ENCODE data around the gene PLEKHA6.

DNA sequence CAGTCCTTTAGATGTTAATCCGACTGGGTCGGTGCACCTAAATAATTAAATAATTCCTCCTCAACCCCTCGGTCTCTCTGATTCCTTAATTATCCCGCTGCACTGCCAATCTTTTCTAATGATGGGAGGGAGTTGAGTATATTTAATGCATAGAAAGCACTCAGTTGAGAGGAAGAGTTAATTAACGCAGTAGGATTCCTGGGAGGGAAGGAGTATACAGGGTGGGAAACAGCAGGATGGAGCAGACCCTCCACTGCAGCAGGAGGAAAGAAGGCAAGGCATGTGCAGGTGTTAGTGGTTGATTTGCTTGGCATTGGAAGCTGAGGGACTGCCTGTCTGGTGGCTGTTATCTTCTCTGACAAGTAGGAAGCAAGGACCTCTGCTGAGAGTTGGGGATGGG lies 183.7 kb downstream of the PLEKHA6 start:
- TF ChIP-seq, protein P1, sequence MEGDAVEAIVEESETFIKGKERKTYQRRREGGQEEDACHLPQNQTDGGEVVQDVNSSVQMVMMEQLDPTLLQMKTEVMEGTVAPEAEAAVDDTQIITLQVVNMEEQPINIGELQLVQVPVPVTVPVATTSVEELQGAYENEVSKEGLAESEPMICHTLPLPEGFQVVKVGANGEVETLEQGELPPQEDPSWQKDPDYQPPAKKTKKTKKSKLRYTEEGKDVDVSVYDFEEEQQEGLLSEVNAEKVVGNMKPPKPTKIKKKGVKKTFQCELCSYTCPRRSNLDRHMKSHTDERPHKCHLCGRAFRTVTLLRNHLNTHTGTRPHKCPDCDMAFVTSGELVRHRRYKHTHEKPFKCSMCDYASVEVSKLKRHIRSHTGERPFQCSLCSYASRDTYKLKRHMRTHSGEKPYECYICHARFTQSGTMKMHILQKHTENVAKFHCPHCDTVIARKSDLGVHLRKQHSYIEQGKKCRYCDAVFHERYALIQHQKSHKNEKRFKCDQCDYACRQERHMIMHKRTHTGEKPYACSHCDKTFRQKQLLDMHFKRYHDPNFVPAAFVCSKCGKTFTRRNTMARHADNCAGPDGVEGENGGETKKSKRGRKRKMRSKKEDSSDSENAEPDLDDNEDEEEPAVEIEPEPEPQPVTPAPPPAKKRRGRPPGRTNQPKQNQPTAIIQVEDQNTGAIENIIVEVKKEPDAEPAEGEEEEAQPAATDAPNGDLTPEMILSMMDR (IDR thresholded peaks at IDR 0.05), result no peak
- TF ChIP-seq POLR2AphosphoS5 (IDR thresholded peaks at IDR 0.05) (no peak), POLR2A (IDR thresholded peaks at IDR 0.05) (no peak), EP300 (IDR thresholded peaks at IDR 0.05) (no peak)
